GM19238 (cell line): ENCODE measurements around the gene CASZ1.
A peak's percentile ranks its signal among the peaks of the same experiment; 100 is the strongest.

ENCODE experiments used
- DNase-seq: peaks from one replicate; pipeline ENCODE4 v3.0.0; 2011; ENCODE audit warnings: low spot score; ENCODE audit not compliant: insufficient read length

CASZ1 gene

DNA sequence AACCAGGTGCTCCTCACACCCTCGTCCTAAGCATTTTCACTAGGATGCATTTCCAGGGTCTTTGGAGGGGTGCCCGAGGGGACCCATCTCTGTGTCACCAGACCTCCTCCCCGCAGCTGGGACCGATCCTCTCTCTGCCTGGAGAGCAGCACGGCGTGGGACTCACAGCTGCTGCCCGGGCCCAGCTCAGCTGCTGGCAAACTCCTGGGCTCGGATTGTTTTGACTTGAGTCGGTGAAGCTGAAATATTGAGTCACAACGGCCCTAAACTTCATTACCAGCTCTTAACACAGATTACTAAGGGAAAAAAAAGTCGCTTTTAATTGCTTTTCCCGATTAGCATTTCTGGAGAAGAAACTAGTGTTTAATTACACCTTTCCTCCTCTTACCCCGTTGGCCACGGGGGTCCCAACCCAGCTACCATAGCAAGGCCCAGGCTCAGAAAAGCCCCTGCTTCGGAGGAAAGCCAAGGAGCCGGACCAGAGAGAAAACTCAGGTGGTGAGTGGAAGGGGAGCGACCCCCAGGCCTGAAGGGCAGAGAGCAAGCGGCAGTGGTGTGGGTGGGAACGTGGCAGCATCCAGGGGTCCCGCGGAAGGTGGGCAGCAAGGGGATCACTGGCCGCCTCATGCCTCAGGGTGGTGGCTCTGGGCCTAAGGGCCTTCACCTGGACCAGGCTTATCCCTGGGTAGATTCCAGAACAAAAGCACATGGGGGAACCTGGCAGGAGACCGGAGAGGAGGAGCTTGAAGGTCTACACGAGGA lies 41.7 kb downstream of the CASZ1 start:
- DNase-seq, result no peak

DNA sequence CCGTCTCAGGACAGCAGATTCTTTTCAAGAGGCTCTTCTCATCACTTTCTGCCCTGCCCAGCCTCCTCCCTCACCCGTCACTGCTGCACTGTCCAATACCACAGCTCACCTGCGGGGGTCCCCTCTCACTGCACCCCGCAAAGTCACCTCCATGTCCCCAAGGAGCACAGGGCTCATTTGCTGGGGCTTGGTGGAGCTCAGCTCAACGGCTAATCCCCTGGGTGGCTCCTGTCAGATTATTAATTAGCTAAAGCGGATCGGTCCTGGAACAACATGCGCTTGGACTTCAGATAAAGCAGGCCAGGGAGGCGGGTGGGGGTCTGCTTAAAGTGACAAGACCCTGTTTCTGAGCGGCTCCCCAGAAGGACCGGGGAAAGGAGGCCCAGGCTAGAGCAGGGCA lies 43.1 kb downstream of the CASZ1 start:
- no peak for DNase-seq

DNA sequence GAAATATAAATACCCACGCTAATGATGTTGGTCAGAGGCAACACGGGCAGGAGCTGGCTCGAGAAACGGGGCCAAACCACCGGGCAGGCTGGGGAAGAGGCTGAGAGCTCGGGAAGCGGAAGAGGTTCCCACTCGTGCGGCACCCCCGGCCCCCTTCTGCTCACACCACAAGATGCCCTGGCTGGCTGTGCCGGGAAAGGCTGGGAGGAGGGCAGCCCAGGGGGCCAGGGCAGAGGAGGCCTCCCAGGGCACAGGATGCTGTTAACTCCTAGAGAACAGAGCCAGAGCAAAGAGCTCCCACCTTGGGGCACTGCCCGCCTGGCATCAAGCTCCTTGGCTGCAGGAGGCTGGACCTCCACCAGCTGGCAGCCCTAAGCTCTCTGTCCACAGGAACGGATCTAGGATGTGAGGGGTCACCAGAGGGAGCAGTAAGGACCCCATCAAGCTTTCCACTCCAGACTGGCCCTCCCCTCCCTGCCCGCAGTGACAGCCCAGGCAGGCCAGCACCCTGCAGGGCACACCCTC lies 44.8 kb downstream of the CASZ1 start:
- no peak for DNase-seq

DNA sequence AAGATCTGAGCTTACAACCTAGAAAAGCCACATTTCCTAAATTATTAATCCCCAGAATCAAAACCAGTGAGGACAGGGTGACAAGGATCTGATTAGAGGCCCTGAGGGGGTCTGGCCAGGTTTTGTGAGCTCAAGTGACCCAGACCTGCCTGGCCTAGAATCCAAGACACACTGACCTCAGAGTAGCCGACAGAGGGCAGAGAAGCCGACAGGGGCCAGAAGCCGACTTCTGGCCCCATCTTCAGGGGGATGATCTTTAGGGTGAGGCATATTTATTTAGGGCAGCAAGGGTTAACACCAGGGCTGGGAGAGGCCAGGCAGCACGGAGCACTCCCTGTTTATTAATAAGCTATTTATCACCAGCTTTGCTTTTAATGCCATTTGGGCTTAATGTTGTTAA lies 45.3 kb downstream of the CASZ1 start:
- no peak for DNase-seq

DNA sequence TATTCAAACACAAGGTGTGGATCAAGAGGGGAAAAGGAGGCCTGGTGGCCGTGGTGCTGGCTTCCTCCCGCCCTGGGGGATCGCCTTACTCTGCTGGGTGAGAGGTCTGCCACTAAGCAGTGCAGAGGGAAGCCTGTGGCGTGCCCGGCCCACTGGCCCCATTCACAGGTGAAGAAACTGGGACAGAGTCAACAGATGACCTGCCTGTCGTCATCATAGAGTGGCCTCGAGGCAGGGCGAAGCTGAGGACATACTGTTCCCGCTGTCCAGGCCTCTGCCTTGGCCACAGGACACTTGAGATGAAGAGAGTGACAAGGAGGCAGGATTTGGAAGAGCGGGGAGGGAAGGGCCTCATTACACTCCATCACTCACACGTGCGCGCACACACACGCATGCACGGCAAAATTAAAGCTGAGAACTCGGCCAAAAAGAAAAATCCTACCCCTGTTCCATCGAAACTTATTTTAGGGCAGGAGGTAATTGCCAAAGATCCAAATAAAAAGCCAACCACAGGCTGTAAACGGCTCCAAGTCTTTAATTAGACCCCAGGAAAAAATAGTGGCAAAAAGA lies 50.5 kb downstream of the CASZ1 start:
- DNase-seq, result no peak

DNA sequence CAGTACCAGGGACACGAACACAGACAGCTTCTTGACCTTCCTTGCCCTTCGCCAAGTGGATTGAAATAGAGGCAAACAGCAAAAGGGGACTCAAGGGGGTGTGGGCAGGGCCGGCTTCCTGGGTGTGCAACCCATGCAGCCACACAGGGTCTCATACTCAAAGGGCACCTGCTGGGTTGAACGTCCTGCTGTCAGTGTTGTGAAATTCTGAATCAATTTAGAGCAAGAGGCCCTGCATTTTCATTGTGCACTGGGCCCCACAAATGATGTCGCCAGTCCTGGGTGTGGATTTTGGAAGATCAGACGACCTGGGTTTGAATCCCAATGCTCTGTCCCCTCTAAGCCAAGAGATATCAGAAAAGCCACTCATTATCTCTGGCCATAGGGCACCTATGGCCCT lies 51.1 kb downstream of the CASZ1 start:
- DNase-seq, result no peak

DNA sequence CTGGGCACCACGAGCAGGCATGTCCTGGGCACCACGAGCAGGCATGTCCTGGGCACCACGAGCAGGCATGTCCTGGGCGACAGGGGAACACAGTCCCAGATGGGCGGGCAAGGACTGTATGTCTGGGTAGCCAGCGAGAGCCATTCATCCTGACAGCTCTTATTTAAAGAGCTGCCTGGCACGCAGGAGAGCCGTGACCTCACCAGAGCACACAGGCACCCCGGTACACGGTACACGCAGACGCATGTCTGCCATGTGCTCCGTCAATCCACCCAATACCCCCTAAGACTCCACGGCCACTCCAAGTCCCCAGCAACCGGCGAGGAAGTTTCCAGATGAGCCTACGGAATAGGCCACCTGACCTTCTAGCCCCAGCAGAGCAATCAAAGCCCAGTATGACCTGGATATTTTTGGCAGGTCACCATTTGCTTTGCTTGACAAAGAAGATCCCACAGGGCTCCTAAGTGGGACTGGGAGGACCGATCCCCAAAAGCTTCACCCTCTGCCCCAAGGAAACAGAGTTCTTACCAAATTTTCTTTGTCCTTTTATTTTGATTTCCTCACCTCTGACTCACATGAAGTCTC lies 51.7 kb downstream of the CASZ1 start:
- DNase-seq, result no peak

DNA sequence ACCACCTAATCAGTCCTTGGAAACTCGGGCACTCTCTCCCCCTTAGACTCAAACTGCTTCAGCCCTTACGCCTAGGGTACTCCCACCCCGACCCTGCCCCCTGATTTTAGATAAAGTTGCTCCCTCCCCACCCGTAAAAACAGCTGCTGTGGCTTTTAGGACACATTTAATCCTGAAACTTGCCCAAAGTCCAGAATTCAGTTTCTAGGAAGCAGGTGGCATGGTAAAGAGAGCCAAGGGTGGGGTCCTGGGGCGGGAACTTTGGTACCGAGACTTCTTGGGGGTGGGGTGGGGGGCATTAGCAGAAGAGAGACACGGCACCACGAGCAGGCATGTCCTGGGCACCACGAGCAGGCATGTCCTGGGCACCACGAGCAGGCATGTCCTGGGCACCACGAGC lies 52.4 kb downstream of the CASZ1 start:
- DNase-seq, result no peak

DNA sequence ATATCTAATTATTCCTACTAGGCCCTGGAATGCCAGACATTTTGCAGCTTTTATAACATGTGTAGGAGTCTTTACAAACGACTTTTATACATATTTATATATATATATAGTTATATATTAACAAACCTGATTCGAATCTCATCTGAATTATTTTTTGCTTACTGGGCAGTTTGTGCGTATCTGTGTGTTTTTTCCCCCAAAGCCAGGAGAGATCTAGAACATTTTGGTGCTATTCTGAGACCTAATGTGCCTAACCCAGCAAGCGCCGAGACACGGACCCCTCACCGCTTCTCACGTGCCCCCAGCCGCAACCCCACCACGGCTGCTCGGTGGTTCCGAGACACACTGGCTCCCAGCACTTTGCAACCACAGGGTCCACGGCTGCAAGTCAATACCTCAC lies 54.8 kb downstream of the CASZ1 start:
- DNase-seq, result no peak

DNA sequence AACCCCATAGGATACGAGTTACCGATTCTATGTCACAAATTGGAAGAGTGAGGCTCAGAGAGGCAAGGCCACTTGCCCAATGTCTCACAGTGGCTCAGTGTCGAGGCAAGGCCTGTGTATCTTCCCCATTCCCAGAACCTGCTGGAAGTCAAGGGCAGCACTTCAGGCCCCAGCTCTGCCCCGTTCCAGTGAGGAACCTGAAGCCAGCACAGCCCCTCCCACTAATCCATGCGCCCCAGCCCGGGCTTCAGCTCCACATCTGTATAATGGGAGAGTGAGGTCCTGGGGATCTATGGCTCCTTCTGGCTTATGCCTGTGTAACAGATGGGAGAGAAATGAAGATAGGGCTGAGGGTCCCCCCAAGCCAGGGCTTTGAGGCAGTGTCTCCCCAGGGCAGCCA lies 56.3 kb downstream of the CASZ1 start:
- no peak for DNase-seq

DNA sequence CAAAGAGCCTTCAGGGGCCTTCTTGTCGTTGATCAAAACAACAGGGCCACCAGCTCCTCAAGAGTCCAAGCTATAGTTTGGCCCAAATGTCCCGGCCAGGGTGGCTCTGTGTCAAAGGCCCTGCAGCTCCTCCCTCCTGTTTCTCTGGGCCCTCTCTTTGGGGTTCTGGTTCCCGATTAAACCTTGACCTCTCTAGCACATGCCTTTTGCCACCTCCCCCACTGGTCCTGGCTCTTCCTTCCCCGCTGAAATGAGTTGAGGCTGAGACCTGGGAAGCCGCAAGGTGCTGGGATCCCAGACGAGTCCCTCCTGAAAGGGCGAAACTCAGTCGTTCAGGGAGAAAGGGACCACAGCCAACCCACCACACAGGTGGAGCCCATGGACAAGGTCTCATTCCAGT lies 56.9 kb downstream of the CASZ1 start:
- no peak for DNase-seq

DNA sequence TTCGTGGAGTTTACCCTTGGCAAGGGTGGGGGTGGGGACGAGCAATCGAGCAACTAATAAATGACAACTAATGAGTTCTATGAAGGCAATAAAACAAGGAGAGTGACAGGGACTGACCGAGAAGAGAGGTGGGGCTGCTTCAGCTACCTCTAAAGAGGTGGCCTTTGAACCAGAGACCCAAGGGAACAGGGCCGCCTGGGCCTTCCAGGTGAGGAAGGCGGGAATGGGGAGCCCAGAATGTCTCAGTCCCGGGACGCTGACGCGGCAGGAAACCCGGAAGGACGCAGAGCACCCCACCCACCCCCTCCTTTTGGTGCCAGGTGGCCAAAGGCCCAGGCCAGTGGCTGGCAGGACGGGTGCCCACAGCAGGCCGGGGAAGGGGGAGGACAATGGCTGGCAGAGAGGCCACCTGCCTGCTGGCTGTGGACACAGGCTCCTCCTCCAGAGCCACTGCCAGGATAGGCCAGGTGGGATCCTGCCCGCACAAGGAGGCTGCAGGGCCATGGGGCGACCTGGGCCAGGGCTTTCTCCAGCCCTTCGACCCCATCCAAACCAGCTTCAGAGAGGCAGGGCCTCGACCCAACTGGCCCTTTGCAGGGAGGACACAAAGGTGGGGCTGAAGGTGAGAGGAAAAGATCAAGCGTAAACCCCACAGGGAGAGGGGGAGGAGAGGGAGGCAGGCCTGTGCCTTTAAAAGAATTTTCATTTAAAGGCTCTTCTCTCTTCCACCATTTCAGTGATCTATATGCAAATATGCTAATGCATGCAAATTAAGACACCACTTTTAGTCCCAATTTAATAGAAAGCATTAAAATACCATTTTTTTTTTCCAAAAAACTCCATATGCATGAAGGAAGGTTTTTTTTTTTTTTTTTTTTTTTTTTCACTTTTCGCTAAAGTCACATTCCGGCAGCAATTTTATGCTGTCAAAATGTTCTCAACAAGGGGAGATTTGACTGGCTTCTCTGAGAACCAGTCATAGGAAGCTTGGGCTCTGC lies 58.1 kb downstream of the CASZ1 start:
- no peak for DNase-seq

DNA sequence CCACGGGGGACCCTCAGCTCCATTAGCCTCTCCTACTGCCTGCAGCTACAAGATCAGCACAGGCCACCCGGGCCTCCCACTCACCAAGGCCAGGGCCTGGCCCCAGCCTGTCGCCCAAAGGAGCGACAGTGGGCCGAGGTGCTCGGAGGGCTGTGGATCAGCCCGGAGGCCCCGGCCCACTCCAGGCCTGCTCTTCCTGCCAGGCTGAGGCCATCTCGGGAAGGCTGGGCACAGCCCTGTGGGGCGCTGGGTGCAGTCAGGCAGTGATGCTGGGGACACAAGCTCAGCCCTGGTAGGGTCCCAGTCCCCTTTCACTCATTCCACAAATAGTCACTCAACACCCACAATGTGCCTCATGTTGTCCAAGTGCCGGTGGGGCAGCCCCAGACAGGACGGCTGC lies 58.8 kb downstream of the CASZ1 start:
- DNase-seq, result no peak

DNA sequence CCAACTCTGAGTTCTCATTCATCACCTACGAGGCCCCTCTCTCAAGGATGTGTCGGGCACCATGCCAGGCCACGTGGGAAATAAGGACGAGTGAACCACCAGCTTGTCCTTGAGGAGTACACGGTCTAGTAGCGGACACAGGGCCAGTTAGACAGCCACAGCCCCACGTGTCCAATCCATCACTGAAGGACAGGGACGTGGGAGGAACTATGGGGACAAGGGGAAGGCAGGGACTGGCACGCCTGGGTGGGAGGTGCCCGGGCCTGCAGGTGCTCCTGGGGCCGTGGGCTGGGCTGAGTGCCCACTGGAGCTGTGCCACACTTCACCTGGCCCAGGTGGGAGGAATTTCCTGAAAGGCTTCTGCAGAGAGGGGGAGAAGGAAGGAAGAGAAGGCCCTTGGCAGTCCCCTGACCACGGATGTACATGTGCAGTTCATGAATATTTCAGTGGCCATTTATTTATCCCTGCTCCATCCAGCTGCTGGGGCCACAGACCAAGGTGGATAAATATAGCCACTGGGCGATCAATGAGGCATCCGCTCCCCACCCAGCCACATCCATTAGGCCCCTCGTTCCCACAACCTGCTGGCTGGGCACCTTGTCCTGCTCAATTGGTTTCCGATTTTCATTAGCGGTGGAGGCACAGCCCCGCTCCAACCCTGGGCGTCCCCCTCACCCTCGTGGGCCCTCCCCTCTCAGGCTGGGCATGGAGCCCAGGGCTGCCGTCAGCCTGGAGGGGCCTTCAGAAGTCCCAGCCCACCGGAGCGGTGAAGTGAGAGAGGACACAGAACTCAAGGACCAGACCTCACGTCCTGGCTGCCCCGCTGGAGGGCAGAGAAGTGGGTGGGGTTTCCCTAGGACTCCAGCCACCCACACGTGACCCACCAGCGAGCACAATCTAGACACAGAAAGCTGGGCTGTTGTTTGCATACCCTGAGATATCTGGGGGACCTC lies 59.5 kb downstream of the CASZ1 start:
- DNase-seq, result no peak

DNA sequence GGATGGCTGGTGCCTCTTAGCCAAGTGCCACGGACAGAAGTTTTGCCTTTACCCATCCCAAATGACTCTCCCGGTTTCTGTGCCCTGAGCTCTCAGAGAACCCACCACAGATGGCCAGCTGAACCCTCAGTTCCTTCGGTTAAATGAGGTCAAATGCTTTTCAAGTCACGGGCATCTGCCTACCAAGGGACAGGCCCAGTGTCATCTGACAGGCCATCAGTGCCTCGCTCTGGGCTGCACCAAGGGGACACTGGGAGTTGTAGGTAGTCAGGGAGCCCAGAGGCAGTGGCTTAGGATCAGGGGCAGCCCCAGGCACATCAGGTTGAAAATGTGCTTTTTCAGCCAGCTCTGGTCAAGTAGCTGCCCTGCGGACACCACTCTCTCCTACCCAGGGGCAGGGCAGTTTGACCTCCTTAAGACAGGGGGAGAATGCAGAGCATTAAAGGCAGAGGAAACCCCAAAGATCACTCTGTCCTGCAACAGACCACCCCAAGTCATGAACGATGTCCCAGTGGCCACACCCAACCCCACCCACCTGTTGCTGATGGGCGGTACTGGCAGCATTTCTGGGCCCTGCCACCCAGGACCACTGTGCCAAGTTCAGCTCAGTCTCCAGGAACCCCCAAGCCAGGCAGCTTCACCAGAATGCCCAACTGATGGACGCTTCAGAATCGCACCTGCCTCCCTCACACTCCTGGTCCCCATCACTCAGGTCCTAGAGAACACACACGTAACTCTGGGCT lies 60.7 kb downstream of the CASZ1 start:
- no peak for DNase-seq

DNA sequence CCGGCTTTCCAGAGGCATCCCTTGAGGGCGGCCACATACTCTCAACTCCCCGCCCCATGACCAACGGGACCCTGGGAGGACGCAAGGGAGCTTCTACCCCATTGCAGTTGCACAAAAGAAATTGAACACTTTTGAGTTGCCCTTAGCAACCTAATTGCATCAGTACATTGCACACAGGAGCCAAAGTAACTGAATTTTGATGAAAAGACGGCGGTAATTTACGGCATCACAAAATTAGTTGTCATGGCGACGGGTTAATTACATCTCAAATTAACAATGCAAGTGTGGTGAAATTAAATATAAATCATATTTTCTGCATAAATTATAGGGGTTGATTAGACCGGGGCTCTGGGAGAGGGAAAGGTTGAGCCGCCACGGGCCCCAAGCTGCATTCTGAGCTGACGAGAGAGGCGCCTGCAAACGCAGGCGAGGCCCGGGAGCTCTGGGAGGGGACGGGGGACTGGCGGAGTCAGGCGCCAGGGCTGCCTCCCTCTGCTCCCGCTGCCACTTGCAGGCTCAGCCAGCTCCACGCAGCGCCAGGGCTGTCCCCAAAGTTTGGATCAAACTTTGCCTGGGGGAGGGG lies 61.4 kb downstream of the CASZ1 start:
- no peak for DNase-seq

DNA sequence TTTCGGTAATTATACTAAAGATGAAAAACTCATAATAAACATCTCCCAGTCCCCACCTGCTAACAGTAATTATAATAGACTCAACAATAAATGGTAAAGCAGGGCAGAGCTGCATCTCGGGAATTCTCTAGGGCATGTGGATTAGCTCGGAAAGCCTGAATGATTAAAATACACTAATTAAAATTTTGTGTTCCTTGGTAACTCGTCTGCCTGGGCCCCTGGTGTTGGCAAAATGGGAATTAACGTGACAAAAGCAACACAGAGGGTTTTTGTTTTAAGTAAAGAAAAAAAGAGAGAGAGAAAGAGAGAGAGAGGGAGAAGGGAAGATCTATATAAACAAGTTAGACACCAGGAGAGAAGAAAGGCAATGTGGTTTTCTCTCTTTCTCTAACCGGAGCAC lies 62.1 kb downstream of the CASZ1 start:
- DNase-seq, result no peak

DNA sequence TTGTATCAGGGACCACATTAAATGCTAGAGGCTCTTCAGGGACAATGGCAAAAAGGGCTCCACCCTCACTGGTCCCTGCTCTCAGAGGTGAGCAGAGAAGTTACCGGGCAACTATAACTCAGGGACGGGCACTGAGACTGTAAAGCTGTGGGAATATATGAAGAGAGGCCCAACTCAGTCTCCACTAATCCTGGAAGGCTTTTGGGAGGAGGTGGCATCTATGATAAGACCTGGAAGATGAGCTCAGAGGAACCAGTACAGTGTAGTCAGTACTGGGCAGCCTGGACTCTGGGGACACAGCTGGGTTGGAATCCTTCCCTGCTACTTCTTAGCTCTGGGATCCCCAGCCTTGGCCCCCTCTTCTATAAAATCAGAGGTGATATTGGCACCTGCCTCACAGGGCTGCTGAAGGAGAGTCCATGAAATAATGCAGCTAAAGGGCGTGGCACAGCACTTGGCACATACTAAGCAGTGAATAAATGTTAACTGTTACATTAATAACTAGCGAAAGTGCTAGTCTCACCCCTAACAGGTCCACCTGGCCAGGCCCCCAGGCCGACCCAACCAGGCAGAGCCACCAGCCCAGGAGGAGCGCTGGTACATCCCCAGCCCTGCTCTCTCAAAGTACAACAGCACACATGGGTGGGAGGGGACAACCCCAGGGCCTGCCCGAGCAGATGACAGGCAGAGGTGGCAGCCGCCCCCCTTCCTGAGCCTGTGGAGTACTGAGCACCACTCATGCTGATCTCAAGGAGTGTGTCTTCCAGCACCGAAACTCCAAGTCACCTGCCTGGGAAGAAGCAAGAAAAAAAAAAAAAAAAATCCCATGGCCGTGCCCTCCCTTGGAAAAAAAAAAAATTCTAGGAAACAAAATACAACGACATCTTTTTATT lies 62.7 kb downstream of the CASZ1 start:
- peak; percentile 41 for DNase-seq
